Stimulated activated CD4-positive, alpha-beta T cell treated with anti-CD3 and anti-CD28 coated beads, Interleukin-4, amount 100 ng/mL, for 4 hours (primary cell): ENCODE results near the gene SCYGR7.
"Not testable (repeated sequence)": the region's sequence is repeated elsewhere in the genome, so short reads cannot be mapped to it uniquely, and the experiment has no call there.

Experiments used
- DNase-seq, 2 experiments: peaks; one replicate each; pipeline ENCODE4 v3.0.0-alpha.2; 2020

The SCYGR7 gene, protein sequence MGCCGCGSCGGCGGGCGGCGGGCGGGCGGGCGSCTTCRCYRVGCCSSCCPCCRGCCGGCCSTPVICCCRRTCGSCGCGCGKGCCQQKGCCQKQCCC

DNA sequence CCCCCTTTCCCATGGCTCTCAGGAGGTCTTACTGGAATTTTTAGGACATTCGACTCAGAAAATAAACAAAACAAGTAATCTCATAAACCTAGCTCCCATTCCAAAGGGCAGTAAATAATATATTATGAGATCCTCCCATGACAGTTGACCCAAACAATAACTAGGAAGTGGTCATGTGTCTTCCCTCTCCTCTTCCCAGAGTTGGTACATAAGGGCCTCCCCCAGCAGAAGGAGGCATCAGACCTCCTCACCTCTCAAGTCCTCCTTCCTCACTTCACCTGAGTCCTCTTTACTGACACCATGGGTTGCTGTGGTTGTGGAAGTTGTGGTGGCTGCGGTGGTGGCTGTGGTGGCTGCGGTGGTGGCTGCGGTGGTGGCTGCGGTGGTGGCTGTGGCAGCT, at the start of gene SCYGR7:
TSS of gene SCYGR7 (plus strand) at position 301 of the 400 bp plus-strand sequence. CDS start at position 301, 0 bp downstream.
- no peak for DNase-seq

DNA sequence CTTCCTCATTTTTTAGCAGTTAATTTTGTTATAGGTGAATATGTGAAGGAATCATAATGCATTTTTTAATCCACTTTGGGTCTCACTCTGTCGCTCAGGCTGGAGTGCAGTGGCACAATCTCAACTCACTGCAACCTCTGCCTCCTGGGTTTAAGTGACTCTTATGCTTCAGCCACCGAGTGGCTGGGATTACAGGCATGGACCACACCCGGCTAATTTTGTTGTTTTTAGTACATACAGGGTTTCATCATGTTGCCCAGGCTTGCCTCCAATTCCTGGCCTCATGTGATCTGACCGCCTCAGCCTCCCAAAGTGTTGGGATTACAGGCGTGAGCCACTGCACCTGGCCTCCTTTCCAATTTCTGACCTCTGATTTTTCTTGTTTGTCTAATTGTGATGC, 43.9 kb upstream of the SCYGR7 start:
- no peak for DNase-seq

DNA sequence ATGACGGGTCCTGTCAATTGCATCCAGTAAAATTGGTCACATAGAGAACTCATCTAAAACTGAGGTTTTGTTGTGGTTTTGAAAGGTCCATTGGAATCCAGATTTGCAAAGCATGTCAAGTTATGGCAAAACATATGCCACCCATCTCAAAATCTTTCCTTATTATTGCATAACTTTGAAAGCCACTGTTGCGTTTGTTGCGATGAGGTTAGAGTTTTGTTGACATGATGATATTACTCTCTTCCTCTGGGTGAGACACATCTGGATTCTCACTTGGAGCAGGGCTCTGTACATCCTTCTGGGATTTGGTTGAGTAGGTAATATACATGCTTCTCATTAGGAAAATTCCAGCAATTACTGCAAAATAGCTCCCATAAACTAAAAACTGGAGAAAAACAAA, 40.9 kb upstream of the SCYGR7 start:
- no peak for DNase-seq

- DNase-seq = no peak
These were observed 31.0 kb upstream of the SCYGR7 start for GRCh38 chr2:227696990-227697679.

DNA sequence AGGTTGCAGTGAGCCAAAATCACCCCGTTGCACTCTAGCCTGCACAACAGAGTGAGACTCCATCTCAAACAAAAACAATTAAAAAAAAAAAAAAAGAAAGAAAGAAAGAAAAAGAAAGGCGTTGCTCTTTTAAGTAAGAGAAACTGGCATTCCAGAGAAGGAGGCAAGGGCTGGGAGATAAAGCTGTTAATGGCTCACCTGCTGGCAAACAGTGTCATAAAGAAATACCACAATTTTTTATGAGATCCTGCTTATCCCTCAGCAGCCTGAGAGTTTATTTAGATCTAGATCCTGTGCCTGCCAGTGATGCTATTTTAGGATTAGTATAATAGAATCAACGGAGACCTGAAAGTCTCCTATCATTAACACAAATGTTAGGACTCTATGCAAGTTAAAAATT, 26.6 kb upstream of the SCYGR7 start:
- DNase-seq = no peak

GRCh38 chr2:227703280-227703732, 24.8 kb upstream of the SCYGR7 start:
- no peak for DNase-seq

- no peak for DNase-seq
These were observed 24.2 kb upstream of the SCYGR7 start for GRCh38 chr2:227703961-227704360.

GRCh38 chr2:227706859-227707258, 21.3 kb upstream of the SCYGR7 start:
- no peak for DNase-seq

DNA sequence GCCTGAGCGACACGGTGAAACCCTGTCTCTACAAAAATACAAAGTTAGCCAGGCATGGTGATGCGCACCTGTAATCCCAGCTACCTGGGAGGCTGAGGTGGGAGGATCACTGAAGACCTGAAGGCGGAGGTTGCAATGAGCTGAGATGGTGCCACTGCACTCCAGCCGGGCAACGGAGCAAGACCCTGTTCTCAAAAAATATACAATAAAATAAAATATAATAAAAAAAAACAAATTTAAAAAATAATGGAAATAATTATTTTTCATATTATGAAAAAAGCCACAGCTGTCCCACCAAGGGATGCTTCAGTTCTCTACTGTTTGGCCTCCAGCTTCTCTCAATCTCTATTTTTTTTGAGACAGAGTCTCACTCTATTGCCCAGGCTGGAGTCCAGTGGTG, 20.7 kb upstream of the SCYGR7 start:
- no peak for DNase-seq

- no peak for DNase-seq
These were observed 17.1 kb upstream of the SCYGR7 start for GRCh38 chr2:227710986-227711385.

DNA sequence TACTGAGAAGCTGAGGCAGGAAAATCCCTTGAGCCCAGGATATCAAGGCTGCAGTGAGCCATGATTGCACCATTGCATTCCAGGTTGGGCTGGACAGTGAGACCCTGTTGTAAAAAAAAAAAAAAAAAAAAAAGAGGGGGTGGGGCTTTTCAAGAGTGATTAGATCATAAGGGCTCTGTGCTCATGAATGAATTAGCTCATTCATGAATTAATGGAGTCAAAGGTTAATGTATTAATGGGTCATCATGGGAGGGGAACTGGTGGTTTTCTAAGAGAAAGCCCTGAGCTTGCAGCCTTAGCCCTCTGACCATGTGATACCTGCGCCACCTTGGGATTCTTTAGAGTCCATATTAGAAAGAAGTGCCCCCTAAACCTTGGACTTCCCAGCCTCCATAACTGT, 14.8 kb upstream of the SCYGR7 start:
- DNase-seq = no peak

- DNase-seq = no peak
These were observed 11.6 kb upstream of the SCYGR7 start for GRCh38 chr2:227716501-227716900.

DNA sequence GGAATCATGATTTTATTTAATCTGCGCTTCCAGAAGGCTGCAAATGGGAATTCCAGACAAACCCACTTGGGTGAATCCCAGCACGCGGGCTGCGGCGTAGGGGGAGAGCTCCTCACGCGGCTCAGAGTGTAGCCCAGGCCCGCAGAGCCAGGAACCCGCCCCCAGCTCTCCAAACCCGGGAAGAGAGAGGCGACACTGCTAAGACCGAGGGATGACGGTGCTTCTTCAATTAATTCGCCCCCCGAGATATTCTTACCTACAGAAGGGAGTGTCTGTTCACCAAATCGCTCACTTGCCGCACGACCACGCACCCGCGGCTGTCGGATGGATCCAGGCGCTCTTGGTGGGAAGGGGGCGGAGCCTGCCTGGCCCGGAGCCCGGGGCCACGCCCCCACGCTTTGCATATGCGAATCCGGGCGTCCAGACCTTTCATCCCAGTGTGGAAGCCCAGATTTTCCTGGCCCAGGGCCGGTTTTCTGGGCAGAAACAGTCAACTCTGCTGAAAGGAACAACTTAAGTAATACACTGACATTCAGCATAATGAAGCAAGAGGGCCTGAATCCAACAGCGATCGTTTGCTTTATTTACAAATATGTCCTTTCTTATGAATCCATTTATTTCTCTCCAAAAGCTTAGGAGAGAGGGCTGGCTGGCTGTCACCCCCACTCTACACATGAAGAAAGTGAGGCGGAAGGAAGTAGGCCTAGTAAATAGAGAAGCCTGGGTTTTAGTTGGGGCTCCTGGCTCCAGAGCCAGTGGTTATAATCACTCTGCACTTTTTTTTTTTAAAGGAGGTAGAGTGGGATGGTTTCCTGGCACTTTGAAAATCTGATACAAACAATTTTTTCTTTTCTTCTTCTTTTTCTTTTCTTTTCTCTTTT, 10.2 kb upstream of the SCYGR7 start, which contains the start of gene SLC19A3:
TSS of gene SLC19A3 (minus strand) at position 342 of the 881 bp plus-strand sequence. CDS start 15,710 bp downstream, outside the sequence.
- DNase-seq = peak in 1 of 2 experiments; percentile 1

GRCh38 chr2:227719641-227720040, 8.5 kb upstream of the SCYGR7 start:
- no peak for DNase-seq

GRCh38 chr2:227720680-227721079, 7.5 kb upstream of the SCYGR7 start:
- no peak for DNase-seq

DNA sequence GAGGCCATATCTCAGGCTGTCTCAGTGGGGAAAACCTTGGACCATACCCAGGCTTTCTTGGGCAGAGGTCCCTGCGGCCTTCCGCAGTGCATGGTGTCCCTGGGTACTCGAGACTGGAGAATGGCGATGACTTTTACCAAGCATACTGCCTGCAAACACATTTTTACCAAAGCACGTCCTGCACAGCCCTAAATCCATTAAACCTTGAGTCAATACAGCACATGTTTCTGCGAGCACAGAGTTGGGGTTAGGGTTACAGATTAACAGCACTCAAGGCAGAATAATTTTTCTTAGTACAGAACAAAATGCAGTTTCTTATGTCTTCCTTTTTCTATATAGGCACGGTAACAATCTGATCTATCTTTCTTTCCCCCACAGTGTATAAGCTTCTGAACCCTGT, 5.3 kb upstream of the SCYGR7 start:
- DNase-seq = not testable (repeated sequence)

DNA sequence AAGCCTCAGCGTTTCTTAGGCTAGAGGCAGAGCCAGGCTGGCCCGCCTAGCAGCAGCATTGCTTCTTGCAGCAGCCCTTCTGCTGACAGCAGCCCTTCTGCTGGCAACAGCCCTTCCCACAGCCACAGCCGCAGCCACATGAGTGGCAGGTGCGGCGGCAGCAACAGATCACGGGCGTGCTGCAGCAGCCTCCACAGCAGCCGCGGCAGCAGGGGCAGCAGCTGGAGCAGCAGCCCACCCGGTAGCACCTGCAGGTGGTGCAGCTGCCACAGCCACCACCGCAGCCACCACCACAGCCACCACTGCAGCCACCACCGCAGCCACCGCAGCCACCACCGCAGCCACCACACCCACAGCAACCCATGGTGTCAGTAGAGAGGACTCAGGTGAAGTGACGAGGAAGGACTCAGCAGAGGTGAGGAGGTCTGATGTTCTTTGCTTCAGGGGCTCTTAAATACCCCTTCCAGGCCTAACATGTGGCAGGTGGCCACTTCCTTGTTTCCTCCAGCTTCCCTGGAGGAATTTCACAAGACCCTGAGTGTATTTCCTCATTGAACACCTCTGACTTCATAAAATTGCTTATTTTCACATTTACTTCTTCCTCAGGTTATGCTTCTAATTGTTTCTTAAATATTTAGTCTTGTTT, 3.6 kb upstream of the SCYGR7 start, which contains the start of gene SCYGR6:
TSS of gene SCYGR6 (minus strand) at position 364 of the 646 bp plus-strand sequence. CDS start at position 364, 0 bp downstream.
- no peak for DNase-seq

DNA sequence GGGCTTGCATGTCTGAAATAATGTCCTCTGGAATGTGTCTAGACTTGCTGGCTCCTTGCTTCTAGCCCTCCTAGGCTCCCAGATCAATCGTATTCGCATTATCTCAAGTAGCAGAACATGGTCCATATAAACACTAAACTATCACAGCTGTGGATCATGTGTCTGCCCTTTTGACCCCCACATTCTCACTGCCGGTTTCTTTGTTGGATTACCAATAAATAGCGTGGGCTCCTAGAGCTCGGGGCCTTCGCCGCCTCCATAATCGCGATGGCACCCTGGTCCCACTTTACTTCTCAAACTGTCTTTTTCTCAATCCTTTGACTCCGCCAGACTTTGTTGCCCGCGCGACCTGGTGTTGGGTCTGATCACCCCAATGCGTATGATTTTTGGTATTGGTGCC, 11.2 kb downstream of the SCYGR7 start:
- no peak for DNase-seq

- not testable (repeated sequence) for DNase-seq
These were observed 12.6 kb downstream of the SCYGR7 start for GRCh38 chr2:227740705-227741104.

- DNase-seq = no peak
These were observed 17.5 kb downstream of the SCYGR7 start, which contains the start of gene SCYGR8 for GRCh38 chr2:227745594-227745993. TSS of gene SCYGR8 (plus strand) at chr2:227745894. CDS start at chr2:227745894, 0 bp downstream.

GRCh38 chr2:227748079-227748478, 19.9 kb downstream of the SCYGR7 start:
- DNase-seq = no peak

GRCh38 chr2:227756261-227756660, 28.1 kb downstream of the SCYGR7 start:
- not testable (repeated sequence) for DNase-seq
